HL-60/S4 treated with retinoic acid at 250 ng/mL for 4 days and 3 days (cell line): Measurements from ENCODE around the gene CACFD1.

Experiments
- in situ Hi-C: fragments of 300-500 bp; cut with MboI; formaldehyde crosslinking; loops from 2 replicates; pipeline ENCODE4 v1.7.0; 2022; ENCODE audit warnings: low sequenced_read_pairs

CACFD1 gene

DNA sequence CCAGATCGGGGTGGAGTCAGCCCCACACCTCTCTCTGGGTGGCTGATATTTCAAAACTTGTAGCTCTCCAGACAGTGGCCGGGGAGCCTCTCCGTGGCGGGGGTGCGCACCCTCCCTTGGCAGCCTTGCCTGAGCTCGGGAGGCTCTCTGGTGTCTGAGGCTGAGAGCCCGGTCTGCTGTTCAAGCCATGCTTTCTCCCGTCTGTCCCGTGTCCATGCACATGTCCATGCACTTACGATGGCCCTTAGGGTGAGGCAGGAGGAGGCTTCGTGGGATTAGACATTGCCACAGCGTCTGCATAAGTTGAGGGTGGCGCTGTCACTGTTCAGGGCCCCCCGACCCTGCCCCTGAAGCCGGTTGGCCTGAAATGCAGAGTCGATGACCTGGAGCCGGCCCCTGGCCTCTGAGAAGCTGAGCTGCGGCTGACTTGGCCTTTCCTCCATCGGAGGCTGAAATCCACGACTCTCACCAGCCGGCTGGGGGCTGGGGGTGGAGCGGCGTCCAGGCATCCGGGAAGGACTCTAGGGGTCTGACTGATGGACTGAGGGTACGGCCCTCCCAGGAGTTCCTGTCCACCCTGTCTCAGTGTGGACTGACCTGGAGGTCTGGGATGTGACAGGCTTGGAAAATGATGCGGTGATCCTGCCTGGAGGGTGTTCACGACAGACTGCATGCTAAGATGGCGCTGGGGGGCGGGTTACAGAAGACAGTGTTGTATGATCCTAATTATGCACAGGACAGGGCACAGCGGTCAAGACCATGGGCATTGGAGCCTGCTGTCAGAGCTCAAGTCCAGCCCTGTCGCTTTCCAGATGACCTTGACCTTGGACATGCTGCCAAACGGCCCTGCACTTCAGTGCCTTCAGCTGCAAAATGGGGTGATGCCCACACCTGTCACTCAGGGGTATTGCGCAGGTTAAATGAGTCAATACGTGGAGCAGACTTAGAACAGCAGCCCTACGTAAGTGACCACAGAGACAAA, 37.4 kb downstream of the CACFD1 start:
- in situ Hi-C loops, result no loop called here

DNA sequence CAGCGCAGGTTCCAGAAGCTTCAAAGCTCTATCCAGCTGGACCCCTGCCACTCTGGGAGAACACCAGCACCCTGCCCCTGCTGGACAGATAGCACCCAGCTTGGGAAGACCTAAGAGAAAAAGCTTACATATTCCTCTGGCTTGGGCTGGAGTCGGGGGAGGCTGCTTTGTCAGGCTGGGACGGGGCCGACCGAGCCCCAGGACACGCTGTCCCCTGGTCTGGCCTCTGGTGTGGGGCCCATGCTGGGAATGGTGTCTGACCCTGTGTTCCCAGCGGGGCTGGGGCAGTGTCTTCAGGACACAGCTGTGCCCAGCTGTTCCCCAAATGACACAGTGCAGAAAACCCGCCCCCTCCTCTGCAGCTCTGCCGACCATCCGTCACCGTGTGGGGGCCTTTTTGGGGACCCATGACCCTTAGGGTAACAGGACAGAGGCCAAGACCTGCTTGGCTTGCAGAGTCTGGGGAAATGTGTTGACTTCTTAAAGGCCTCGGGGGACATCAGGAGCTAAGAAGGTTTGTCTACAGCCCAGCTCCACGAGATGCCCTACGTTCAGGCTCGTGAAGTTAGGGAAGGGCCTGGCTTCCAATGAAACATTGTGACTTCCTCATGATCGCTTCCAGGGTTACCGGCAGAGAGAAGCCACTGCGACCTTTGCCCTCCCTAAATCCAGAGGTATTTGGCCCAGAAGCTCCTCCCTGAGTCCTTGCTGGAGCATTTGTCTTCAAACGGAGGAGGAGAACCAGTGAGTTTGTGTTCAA, 39.5 kb downstream of the CACFD1 start:
- in situ Hi-C loops, result no loop called here

DNA sequence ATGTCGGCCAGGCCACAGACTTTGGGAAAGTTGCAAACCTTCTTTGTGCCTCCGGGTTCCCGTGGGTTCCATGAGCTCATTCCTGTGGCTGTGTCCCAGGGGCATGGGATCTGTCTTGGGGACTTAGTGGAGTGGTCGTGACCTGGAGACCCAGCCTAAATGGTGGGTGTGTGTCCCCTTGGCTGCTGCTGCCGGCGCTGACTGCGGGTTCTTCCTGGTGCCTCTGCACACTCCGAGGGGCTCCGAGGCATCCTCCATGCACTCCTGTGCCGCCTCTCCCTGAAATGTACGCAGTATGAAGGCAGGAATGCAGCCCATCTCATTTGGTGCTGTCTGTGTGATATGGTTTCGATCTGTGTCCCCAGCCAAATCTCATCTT, 40.1 kb downstream of the CACFD1 start:
- in situ Hi-C loops, result no loop called here

DNA sequence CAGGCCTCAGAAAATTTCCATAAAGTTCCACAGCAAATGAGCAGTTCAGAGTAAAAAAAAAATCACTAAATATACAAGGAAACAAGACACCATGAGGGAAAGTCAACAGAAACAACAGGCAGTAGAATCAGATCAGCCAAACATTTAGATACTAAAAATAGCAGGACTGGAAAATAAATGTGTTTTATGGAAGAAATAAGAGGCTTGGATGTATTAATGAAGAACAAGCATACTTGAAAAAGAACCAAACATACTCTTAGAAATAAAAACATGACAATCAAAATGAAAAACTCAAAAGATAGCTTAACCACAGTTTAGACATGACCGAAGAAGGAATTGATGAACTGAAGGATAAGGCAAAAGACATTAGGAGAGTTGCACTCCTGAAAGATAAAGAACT, 42.3 kb downstream of the CACFD1 start:
- in situ Hi-C loops, result no loop called here

- in situ Hi-C loops, result no loop called here
Observed at GRCh38 chr9:133505186-133505830, 45.5 kb downstream of the CACFD1 start.

GRCh38 chr9:133505901-133506652, 46.3 kb downstream of the CACFD1 start:
- in situ Hi-C loops, result no loop called here

DNA sequence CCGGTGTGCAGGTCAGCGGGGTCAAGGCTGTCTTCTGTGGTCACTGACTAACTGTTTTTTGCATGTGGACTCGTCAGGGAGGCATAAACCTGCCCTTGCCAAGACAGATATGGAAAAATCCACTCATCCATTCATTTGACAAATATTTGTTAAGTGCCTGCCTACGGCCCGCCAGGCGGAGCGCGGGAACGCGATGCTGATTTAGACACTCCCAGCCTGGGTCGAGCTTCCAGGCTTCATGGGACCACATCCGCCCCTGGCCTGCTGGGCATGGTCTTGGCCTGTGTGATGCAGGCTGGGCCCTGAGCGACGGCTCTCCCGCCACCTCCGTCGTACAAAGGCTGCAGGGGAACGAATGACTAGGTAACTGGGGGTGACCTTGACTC, 46.9 kb downstream of the CACFD1 start:
- in situ Hi-C loops, result no loop called here

GRCh38 chr9:133507246-133507965, 47.6 kb downstream of the CACFD1 start:
- in situ Hi-C loops, result no loop called here

- in situ Hi-C loops, result no loop called here
Observed at GRCh38 chr9:133508046-133508445, 48.3 kb downstream of the CACFD1 start.

GRCh38 chr9:133509179-133510083, 49.7 kb downstream of the CACFD1 start:
- in situ Hi-C loops, result no loop called here

DNA sequence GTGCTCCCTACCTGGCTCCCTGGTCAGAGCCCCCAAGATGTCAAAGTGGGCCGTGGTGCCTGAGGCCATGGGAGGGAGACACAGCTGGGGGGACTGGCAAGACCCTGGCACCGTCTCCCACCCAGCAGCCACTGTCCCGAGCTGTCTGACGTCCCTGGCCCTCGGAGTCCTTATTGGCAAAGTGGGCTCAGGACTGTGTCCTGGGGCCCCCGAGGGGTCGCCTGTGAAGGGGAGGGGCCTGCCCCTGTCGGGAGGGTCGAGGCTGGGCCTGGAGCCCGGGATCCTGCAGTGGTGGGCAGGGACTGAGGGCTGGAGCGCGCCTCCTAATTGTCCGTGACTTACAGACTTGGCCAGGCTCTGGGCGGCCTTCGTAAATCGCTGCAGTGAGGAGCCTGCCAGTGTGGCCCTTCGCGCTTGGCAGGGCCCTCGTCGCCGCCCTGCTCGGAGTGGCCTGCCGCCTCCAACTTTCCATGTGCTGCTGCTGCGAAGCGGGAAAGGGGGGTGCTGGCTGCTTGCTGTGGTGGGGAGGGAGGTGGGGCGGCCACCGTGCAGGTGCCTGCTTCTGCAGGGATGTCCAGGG, 51.2 kb downstream of the CACFD1 start:
- in situ Hi-C loops, result no loop called here

- in situ Hi-C loops, result no loop called here
Observed at GRCh38 chr9:133511607-133512006, 51.8 kb downstream of the CACFD1 start.

GRCh38 chr9:133512253-133513213, 52.8 kb downstream of the CACFD1 start:
- in situ Hi-C loops, result no loop called here

GRCh38 chr9:133513214-133514100, 53.7 kb downstream of the CACFD1 start:
- in situ Hi-C loops, result no loop called here

DNA sequence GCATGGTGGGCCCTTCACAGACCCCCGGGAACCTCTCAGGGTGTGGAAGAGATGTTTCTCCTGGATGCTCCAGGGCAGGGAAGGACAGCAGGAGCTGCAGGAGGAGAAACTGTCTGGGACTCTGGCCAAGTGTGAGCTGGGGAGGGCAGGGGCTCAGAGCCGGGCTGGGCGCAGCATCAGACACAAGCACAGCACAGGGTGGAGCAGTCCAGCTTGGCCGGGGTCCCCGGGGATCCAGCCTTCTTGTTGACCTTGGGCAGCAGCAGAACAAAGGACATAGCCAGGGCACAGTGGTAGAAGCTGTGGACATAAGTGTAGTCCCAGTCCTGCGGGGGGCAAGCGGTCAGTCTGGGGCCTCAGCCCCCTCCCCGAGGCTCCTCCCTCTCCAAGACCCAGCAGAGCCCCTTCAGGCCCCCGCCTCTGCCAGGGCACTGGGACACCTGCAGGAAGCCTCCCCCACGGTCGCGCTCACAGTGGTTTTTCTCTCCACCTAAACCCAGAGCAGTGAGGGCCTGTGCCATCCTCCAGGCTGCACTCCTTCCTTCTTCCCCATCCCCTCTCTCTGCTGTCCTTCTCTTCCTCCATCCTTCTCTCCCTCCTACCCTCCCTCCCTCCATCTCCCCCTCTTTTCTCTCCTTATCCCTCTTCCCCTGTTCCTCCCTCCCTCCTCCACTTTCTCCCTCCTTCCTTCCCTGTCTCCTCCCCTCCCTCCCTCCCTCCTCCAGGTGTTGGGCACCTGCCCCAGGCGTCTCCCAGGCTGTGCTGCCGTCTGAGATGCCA, 54.9 kb downstream of the CACFD1 start:
- in situ Hi-C loops, result no loop called here

DNA sequence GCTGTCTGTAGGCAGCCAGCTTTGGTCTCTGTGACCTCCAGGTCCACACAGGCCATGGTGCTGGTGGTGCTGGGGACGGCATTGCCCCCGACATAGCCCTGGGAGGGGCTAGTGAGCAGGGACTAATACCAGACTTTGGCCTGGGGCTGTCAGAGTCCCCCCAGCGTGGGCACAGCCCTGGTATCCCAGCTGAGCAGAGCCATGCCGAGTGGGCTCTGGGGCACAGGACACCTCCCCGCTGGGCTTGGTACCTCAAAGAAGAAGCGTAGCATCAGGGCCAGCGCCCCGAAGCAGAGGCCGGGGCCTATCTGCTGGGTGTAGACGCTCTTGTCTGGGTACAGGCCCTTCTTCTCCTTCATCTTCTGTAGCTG, 55.4 kb downstream of the CACFD1 start:
- in situ Hi-C loops, result no loop called here
